Prostate gland (tissue), 2 donors: ENCODE results near the gene ZBTB7B. TPM values are rescaled to one million over a fixed set of nuclear protein-coding genes. Genes with fewer than 3 reads are reported as not detected.

Source experiments
- DNase-seq: peaks from one replicate; pipeline ENCODE4 v3.0.0-alpha.2; 2019; ENCODE audit warnings: low spot score
- H3K27ac ChIP-seq, 2 donors: fragments of 200-600 bp; sonication (generic); 2 replicates each; pipeline ENCODE4 v1.5.1; 2017 to 2019
- H3K27me3 ChIP-seq: fragments of 200-600 bp; sonication (generic); replicated peaks from 2 replicates; pipeline ENCODE4 v1.5.1; 2019; ENCODE audit not compliant: insufficient read depth
- H3K36me3 ChIP-seq, 2 donors: fragments of 200-600 bp; sonication (generic); 1 replicate in 1 of 2; 2 replicates in 1 of 2; pipeline versions ENCODE4 v1.5.1 to v1.8.1; 2017 to 2019
- H3K4me1 ChIP-seq: fragments of 200-600 bp; sonication (generic); replicated peaks from 2 replicates; pipeline ENCODE4 v1.5.1; 2019
- H3K4me3 ChIP-seq, 2 donors: fragments of 200-600 bp; sonication (generic); 2 replicates each; pipeline ENCODE4 v1.5.1; 2017 to 2019
- H3K9me3 ChIP-seq: fragments of 200-600 bp; sonication (generic); 2 replicates; pipeline ENCODE4 v1.5.1; 2017
- POLR2A ChIP-seq: fragments of 450-650 bp; IDR thresholded peaks from one replicate; pipeline ENCODE4 v1.6.1; 2016; ENCODE audit warnings: antibody characterized with exemption, mild to moderate bottlenecking
- POLR2AphosphoS5 ChIP-seq: sonication (generic); formaldehyde crosslinking; IDR thresholded peaks from one replicate; pipeline ENCODE4 v1.6.1; 2017; ENCODE audit warnings: antibody characterized with exemption
- WGBS: methylation state at CpG from one replicate; pipeline ENCODE4 v1.1.5; 2018; 5-methylcytosine and 5-hydroxymethylcytosine counted together
- intact Hi-C: fragments of 100-400 bp; cut with DNase I; formaldehyde crosslinking; loops from one replicate; pipeline ENCODE4 v1.14.2; 2022
- total RNA-seq, 2 donors: library from RNA; depleted of rRNA; stranded (reverse); fragments of >200 nt; gene quantifications; one replicate each; pipeline ENCODE4 v1.1.0, GENCODE V29; 2016
- TF ChIP-seq, protein P1 (sequence below), 4 experiments: fragments of 200-600 bp in 2 of 4; fragments of 450-650 bp in 2 of 4; sonication (generic) in 2 of 4; IDR thresholded peaks; 1 replicate in 3 of 4; 2 replicates in 1 of 4; pipeline ENCODE4 v1.5.1; 2016 to 2019; ENCODE audit warnings: antibody characterized with exemption in 4 of 4, mild to moderate bottlenecking in 2 of 4, moderate library complexity in 2 of 4

Gene ZBTB7B
- total RNA-seq, 2 donors from 2014 or later, result 60.0 to 103 TPM

DNA sequence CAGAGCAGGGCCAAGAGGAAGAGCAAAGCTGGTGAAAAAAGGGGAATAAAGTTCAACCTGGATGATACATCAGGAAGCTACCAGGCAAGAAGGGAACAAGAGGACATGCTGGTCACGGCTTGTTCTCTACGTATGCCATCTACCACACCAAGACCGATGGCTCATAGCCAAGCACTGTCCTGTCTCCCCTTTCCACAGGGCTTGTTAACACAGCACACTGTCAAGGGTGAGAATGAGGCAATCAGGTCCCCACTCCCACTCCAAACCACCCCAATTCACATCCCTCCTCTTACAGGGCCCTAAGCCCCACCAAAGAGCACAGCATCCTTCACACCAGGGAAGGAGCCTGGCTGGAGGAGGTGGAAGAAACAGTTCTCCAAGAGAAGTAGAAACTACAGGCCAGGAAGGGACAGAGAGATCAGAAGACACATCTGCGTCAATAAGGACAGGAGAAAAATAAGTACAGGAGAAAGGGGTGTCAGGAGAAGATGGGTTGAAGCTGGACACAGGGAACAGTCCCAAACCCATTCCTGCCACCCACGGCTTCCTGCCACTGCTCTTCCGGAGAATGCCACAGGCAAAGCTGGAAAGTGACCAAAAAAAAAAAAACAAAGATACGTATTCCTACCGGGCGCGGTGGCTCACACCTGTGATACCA, 31.1 kb upstream of the ZBTB7B start:
- intact Hi-C loops, result no loop called here
- 25% methylated on average over 10 of the region's 10 CpGs for WGBS
- Histone ChIP-seq H3K4me1 (peaks cover 14% of the 10 kb centered on the region), H3K27me3 (no peaks in the 10 kb centered on the region), H3K4me3 (peak overlapping the region in 1 of 2 donors; percentile 33), H3K9me3 (no peaks in the 10 kb centered on the region), H3K36me3 (peaks cover 0 to 4% of the 10 kb centered on the region in 2 donors), H3K27ac (peak overlapping the region; percentile 98 to 99)
- no peak for TF ChIP-seq POLR2AphosphoS5
- TF ChIP-seq, protein P1, sequence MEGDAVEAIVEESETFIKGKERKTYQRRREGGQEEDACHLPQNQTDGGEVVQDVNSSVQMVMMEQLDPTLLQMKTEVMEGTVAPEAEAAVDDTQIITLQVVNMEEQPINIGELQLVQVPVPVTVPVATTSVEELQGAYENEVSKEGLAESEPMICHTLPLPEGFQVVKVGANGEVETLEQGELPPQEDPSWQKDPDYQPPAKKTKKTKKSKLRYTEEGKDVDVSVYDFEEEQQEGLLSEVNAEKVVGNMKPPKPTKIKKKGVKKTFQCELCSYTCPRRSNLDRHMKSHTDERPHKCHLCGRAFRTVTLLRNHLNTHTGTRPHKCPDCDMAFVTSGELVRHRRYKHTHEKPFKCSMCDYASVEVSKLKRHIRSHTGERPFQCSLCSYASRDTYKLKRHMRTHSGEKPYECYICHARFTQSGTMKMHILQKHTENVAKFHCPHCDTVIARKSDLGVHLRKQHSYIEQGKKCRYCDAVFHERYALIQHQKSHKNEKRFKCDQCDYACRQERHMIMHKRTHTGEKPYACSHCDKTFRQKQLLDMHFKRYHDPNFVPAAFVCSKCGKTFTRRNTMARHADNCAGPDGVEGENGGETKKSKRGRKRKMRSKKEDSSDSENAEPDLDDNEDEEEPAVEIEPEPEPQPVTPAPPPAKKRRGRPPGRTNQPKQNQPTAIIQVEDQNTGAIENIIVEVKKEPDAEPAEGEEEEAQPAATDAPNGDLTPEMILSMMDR (IDR thresholded peaks at IDR 0.05), result no peak
- TF ChIP-seq POLR2A, result no peak
- DNase-seq, result peak; percentile 72

DNA sequence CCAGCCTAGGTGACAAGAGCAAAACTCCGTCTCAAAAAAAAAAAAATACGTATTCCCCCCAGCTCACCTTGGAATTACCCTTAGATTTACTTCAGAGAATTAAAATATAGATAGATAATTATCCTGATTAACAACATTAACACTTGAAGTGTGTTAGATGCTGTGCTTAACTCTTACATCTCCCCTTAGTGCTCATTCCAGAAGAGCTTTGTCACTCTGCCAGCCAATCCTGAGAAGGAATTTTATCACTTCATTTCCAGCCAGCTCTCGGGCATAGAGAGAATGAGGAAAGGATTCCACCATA, 30.4 kb upstream of the ZBTB7B start:
- Histone ChIP-seq H3K27me3 (no peaks in the 10 kb centered on the region), H3K27ac (peak overlapping the region; percentile 98 to 99), H3K9me3 (no peaks in the 10 kb centered on the region), H3K4me3 (peak overlapping the region in 1 of 2 donors; percentile 82), H3K4me1 (peaks cover 14% of the 10 kb centered on the region), H3K36me3 (no peaks in the 10 kb centered on the region)
- DNase-seq, result no peak
- intact Hi-C loops, result no loop called here
- 55% methylated on average over 3 of the region's 3 CpGs for WGBS
- no peak for TF ChIP-seq POLR2AphosphoS5
- TF ChIP-seq, protein P1 (IDR thresholded peaks at IDR 0.05), result no peak
- no peak for TF ChIP-seq POLR2A

- TF ChIP-seq POLR2AphosphoS5 (peak; percentile 95), POLR2A (peak; percentile 50)
- TF ChIP-seq, protein P1 (IDR thresholded peaks at IDR 0.05), result no peak
- peak overlapping the region; percentile 98 to 99 for H3K27ac ChIP-seq
- peak overlapping the region; percentile 52 to 82 for H3K4me3 ChIP-seq
- no peaks in the 10 kb centered on the region for H3K27me3 ChIP-seq
- intact Hi-C loops, result no loop called here
- DNase-seq, result peak; percentile 87
- peaks cover 14% of the 10 kb centered on the region for H3K4me1 ChIP-seq
- H3K9me3 ChIP-seq, result no peaks in the 10 kb centered on the region
- H3K36me3 ChIP-seq, result no peaks in the 10 kb centered on the region
- 25% methylated on average over 18 of the region's 18 CpGs for WGBS
These were observed 29.9 kb upstream of the ZBTB7B start for GRCh38 chr1:154972517-154973343.

DNA sequence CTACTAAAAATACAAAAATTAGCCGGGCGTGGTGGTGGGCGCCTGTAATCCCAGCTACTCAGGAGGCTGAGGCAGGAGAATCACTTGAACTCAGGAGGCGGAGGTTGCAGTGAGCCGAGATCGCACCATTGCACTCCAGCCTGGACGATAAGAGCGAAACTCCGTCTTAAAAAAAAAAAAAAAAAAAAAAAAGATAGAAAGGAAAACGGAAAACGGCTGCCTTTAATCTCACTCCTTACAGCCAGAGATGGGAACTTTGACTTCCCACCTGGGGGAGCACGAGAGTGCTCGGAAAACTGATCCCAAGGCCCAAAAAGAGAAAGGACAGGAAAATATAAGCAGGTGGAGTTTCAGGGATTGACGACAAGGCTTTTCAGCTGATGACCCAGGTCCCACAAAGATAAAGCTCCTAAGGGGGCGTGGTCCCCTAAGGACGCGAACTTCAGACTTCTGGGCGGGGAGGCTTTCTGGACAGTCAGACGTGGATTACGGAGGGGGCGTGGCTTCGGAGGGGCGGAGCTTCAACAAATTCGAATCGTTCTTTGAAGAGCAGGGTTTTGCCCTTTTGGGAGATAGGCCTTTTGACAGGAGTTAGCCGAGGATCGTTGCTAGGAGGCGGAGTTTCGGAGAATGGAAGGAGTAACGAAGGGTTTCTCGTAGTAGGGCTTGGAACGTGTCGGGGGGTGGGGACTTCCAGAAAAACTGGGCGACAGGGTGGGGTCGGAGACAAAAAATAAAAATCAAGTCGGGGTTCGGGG, 29.1 kb upstream of the ZBTB7B start:
- TF ChIP-seq, protein P1 (IDR thresholded peaks at IDR 0.05), result peak in 2 of 4 experiments; percentile 12 to 45
- peak; percentile 83 for TF ChIP-seq POLR2A
- peak; percentile 88 for TF ChIP-seq POLR2AphosphoS5
- WGBS, result 6% methylated on average over 37 of the region's 37 CpGs
- H3K4me1 ChIP-seq, result peaks cover 14% of the 10 kb centered on the region

More for the DNA sequence above, 29.1 kb upstream of the ZBTB7B start:
- Histone ChIP-seq H3K9me3 (no peaks in the 10 kb centered on the region), H3K27me3 (no peaks in the 10 kb centered on the region), H3K36me3 (no peaks in the 10 kb centered on the region), H3K27ac (peak overlapping the region; percentile 98 to 99), H3K4me3 (peak overlapping the region; percentile 52 to 82)
- DNase-seq, result peak; percentile 97
- intact Hi-C loops, result loop anchor here (2.0 kb wide), 1 partner anchor 27 kb away; no protein-coding TSS in a partner anchor
